Epidermal melanocyte (primary cell): ENCODE measurements around the gene GCHFR.

Experiments used
- DNase-seq: peaks from one replicate; pipeline ENCODE4 v3.0.0; 2011; ENCODE audit warnings: low spot score; ENCODE audit not compliant: insufficient read length

The GCHFR gene

GRCh38 chr15:40754883-40755811 lies 8.7 kb upstream of the GCHFR start, which contains the start of gene RMDN3:
RMDN3 (minus strand) TSS chr15:40755254; CDS start chr15:40754783, 471 bp downstream.
- DNase-seq, result peak; percentile 54

- no peak for DNase-seq
Observed at GRCh38 chr15:40755812-40756208, 8.1 kb upstream of the GCHFR start.

- DNase-seq, result no peak
Observed at GRCh38 chr15:40756938-40757337, 6.9 kb upstream of the GCHFR start.

- no peak for DNase-seq
Observed at GRCh38 chr15:40759961-40760360, 3.9 kb upstream of the GCHFR start.

- DNase-seq, result no peak
Observed at GRCh38 chr15:40762919-40763800, 708 bp upstream of the GCHFR start.

- DNase-seq, result no peak
Observed at GRCh38 chr15:40764629-40765103, 798 bp downstream of the GCHFR start.

- no peak for DNase-seq
Observed at GRCh38 chr15:40766194-40766815, 2.4 kb downstream of the GCHFR start.

- no peak for DNase-seq
Observed at GRCh38 chr15:40766906-40767837, 3.3 kb downstream of the GCHFR start.

GRCh38 chr15:40767838-40768500 lies 4.1 kb downstream of the GCHFR start:
- no peak for DNase-seq

- no peak for DNase-seq
Observed at GRCh38 chr15:40768521-40769273, 4.8 kb downstream of the GCHFR start.

GRCh38 chr15:40769274-40770146 lies 5.6 kb downstream of the GCHFR start, which contains the start of gene C15orf62:
C15orf62 (plus strand) TSS chr15:40769980; CDS start chr15:40770496, 516 bp downstream.
- no peak for DNase-seq

- DNase-seq, result no peak
Observed at GRCh38 chr15:40770147-40770721, 6.4 kb downstream of the GCHFR start.

- DNase-seq, result no peak
Observed at GRCh38 chr15:40771242-40771641, 7.4 kb downstream of the GCHFR start.

- no peak for DNase-seq
Observed at GRCh38 chr15:40772014-40772413, 8.1 kb downstream of the GCHFR start.

GRCh38 chr15:40773496-40773895 lies 9.6 kb downstream of the GCHFR start:
- DNase-seq, result no peak

- no peak for DNase-seq
Observed at GRCh38 chr15:40773902-40774301, 10.0 kb downstream of the GCHFR start.

- no peak for DNase-seq
Observed at GRCh38 chr15:40775007-40775406, 11.1 kb downstream of the GCHFR start.
